Skeletal muscle satellite cell (primary cell): ENCODE data around the gene ECE2.

Experiments
- H3K27me3 ChIP-seq: 2 replicates; pipeline ENCODE4 v1.7.0; 2013; ENCODE audit warnings: low read length; ENCODE audit not compliant: control insufficient read depth, insufficient read depth
- H3K36me3 ChIP-seq: 2 replicates; pipeline ENCODE4 v1.7.0; 2013; ENCODE audit warnings: mild to moderate bottlenecking, control low read depth, low read length; ENCODE audit not compliant: insufficient read depth
- H3K4me1 ChIP-seq: 2 replicates; pipeline ENCODE4 v1.7.0; 2013; ENCODE audit warnings: low read length; ENCODE audit not compliant: control insufficient read depth, insufficient read depth
- H3K4me2 ChIP-seq: 2 replicates; pipeline ENCODE4 v1.7.0; 2013; ENCODE audit warnings: mild to moderate bottlenecking, low read length
- H3K4me3 ChIP-seq: 2 replicates; pipeline ENCODE4 v1.7.0; 2013; ENCODE audit warnings: low read length
- H3K9ac ChIP-seq: 2 replicates; pipeline ENCODE4 v1.7.0; 2013; ENCODE audit warnings: mild to moderate bottlenecking, low read depth, low read length, moderate library complexity
- H3K9me3 ChIP-seq: replicated peaks from 2 replicates; pipeline ENCODE4 v1.7.0; 2013; ENCODE audit warnings: mild to moderate bottlenecking, control low read depth, low read length

ECE2 gene

DNA sequence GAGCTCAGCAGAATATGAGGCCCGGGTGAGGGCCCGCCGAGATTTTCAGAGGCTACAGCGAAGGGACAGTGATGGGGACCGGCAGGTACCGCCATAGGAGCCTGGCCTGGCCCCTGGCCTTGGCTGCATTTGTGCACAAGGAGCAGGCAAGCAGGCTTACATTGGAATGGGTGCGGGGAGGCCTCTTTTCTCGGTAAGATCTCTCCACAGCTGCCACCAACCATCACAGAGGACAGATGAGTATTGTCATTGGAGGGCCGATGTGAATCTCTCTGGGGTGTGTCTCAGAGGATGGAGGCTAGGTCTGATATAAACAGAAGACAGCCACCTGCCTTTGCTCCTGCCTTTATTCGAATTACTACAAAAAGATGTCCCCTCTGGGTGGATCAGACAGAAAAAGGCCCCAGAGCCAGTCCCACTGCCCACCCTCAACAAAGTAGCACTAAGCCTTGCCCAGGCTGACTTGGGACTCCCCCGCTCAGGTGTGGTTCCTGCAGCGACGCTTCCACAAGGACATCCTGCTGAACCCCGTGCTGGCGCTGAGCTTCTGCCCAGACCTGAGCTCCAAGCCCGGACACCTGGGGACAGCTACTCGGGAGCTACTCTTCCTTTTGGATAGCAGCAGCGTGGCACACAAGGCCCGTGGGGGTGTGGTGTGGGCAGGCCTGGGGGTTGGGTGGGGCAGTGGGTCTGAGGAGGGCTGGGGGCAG lies 41.0 kb upstream of the ECE2 start:
- Histone ChIP-seq H3K9me3 (no peaks in the 10 kb centered on the region), H3K9ac (no peak overlapping the region), H3K27me3 (peaks cover 47% of the 10 kb centered on the region), H3K4me3 (no peak overlapping the region), H3K36me3 (no peaks in the 10 kb centered on the region), H3K4me1 (peaks cover 9% of the 10 kb centered on the region), H3K4me2 (no peak overlapping the region)

DNA sequence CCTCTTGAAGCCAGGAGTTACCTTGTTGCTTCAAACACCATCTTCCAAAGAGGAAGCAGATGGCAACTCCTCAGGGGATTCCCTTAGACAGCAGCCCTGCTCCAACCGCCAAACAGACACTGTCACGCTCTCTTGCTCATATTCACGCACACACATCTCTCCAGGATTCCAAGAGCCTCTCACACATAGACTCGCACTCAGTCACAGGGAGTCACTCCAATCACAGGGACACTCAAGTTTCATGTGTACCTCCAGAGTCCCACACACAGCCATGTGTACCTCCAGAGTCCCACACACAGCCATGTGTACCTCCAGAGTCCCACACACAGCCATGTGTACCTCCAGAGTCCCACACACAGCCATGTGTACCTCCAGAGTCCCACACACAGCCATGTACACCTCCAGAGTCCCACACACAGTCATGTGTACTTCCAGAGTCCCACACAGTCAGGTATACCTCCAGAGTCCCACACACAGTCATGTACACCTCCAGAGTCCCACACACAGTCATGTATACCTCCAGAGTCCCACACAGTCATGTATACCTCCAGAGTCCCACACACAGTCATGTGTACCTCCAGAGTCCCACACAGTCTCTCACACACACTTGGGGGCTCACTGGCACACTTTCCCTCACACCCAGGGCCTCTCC lies 40.3 kb upstream of the ECE2 start:
- no peak overlapping the region for H3K9ac ChIP-seq
- H3K4me2 ChIP-seq, result no peak overlapping the region
- H3K4me1 ChIP-seq, result peaks cover 8% of the 10 kb centered on the region
- H3K36me3 ChIP-seq, result no peaks in the 10 kb centered on the region
- H3K9me3 ChIP-seq, result no peaks in the 10 kb centered on the region
- no peak overlapping the region for H3K4me3 ChIP-seq
- H3K27me3 ChIP-seq, result peaks cover 41% of the 10 kb centered on the region

- Histone ChIP-seq H3K9ac (no peak overlapping the region), H3K4me1 (peaks cover 8% of the 10 kb centered on the region), H3K9me3 (no peaks in the 10 kb centered on the region), H3K27me3 (peaks cover 35% of the 10 kb centered on the region), H3K36me3 (no peaks in the 10 kb centered on the region), H3K4me2 (no peak overlapping the region), H3K4me3 (no peak overlapping the region)
These were observed 39.8 kb upstream of the ECE2 start for GRCh38 chr3:184236033-184236410.

- peaks cover 29% of the 10 kb centered on the region for H3K27me3 ChIP-seq
- no peaks in the 10 kb centered on the region for H3K36me3 ChIP-seq
- H3K4me1 ChIP-seq, result peaks cover 8% of the 10 kb centered on the region
- no peak overlapping the region for H3K4me2 ChIP-seq
- H3K4me3 ChIP-seq, result no peak overlapping the region
- H3K9ac ChIP-seq, result no peak overlapping the region
- no peaks in the 10 kb centered on the region for H3K9me3 ChIP-seq
These were observed 39.2 kb upstream of the ECE2 start for GRCh38 chr3:184236636-184237035.

DNA sequence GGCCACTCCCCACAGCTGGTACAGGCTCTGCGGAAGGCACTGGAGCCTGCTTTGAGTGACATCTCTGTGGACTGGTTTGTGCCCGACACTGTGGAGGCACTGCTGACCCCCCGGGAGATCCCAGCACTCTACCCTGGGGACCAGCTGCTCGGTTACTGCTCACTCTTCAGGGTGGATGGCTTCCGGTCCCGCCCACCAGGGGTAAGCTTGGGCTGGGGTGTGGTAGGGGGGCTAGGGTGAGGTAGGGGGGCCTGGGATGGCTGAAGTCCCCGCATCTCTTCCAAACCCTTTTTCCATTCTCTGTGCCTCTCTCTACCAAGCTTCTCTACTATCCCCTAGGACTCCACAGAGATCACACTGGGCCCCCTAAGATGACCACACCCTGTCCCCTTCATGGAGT lies 38.6 kb upstream of the ECE2 start:
- H3K36me3 ChIP-seq, result peaks cover 2% of the 10 kb centered on the region
- H3K9me3 ChIP-seq, result no peaks in the 10 kb centered on the region
- H3K4me3 ChIP-seq, result no peak overlapping the region
- no peak overlapping the region for H3K4me2 ChIP-seq
- no peak overlapping the region for H3K9ac ChIP-seq
- H3K4me1 ChIP-seq, result peaks cover 8% of the 10 kb centered on the region
- H3K27me3 ChIP-seq, result peaks cover 24% of the 10 kb centered on the region

GRCh38 chr3:184237807-184238206 lies 38.0 kb upstream of the ECE2 start:
- no peaks in the 10 kb centered on the region for H3K9me3 ChIP-seq
- H3K4me1 ChIP-seq, result peaks cover 8% of the 10 kb centered on the region
- H3K27me3 ChIP-seq, result peaks cover 18% of the 10 kb centered on the region
- no peak overlapping the region for H3K4me3 ChIP-seq
- H3K4me2 ChIP-seq, result no peak overlapping the region
- H3K36me3 ChIP-seq, result peaks cover 8% of the 10 kb centered on the region
- H3K9ac ChIP-seq, result no peak overlapping the region

- Histone ChIP-seq H3K9me3 (no peaks in the 10 kb centered on the region), H3K4me2 (no peak overlapping the region), H3K4me3 (no peak overlapping the region), H3K27me3 (peaks cover 14% of the 10 kb centered on the region), H3K9ac (no peak overlapping the region), H3K4me1 (peaks cover 8% of the 10 kb centered on the region), H3K36me3 (peaks cover 10% of the 10 kb centered on the region)
These were observed 37.5 kb upstream of the ECE2 start for GRCh38 chr3:184238246-184238818.

- H3K4me3 ChIP-seq, result no peak overlapping the region
- H3K9me3 ChIP-seq, result no peaks in the 10 kb centered on the region
- peaks cover 3% of the 10 kb centered on the region for H3K4me1 ChIP-seq
- no peak overlapping the region for H3K4me2 ChIP-seq
- H3K36me3 ChIP-seq, result peaks cover 14% of the 10 kb centered on the region
- H3K9ac ChIP-seq, result no peak overlapping the region
- H3K27me3 ChIP-seq, result peaks cover 14% of the 10 kb centered on the region
These were observed 36.6 kb upstream of the ECE2 start for GRCh38 chr3:184239221-184239620.

- Histone ChIP-seq H3K27me3 (peaks cover 14% of the 10 kb centered on the region), H3K4me3 (no peak overlapping the region), H3K9ac (no peak overlapping the region)
These were observed 36.1 kb upstream of the ECE2 start for GRCh38 chr3:184239708-184240107.

GRCh38 chr3:184240384-184241140 lies 35.3 kb upstream of the ECE2 start:
- Histone ChIP-seq H3K27me3 (peaks cover 14% of the 10 kb centered on the region), H3K4me1 (no peaks in the 10 kb centered on the region), H3K9ac (no peak overlapping the region), H3K4me2 (no peak overlapping the region), H3K9me3 (no peaks in the 10 kb centered on the region), H3K4me3 (no peak overlapping the region), H3K36me3 (peaks cover 26% of the 10 kb centered on the region)

More at GRCh38 chr3:184239708-184240107, 36.1 kb upstream of the ECE2 start:
- H3K9me3 ChIP-seq, result no peaks in the 10 kb centered on the region
- H3K4me1 ChIP-seq, result no peaks in the 10 kb centered on the region
- H3K36me3 ChIP-seq, result peaks cover 19% of the 10 kb centered on the region
- no peak overlapping the region for H3K4me2 ChIP-seq

DNA sequence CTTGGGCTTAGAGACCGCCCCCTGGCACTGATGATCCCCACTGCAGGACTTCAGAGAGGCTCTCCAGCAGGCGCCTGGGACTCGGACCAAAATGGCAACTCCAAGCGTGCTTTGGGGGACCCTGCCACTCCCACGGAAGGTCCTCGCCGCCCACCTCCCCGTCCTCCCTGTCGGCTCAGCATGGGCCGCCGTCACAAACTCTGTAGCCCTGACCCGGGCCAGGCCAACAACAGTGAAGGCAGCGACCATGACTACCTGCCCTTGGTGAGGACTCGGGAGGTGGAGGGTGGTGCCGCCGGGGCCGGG lies 34.7 kb upstream of the ECE2 start:
- Histone ChIP-seq H3K9me3 (no peaks in the 10 kb centered on the region), H3K9ac (no peak overlapping the region), H3K4me3 (no peak overlapping the region), H3K27me3 (peaks cover 10% of the 10 kb centered on the region), H3K36me3 (peaks cover 27% of the 10 kb centered on the region), H3K4me2 (no peak overlapping the region), H3K4me1 (no peaks in the 10 kb centered on the region)
